Measurements from ENCODE around the gene BHMT. TPM values are rescaled to one million over a fixed set of nuclear protein-coding genes. Genes with fewer than 3 reads are reported as not detected.
"Not testable (repeated sequence)": the region's sequence is repeated elsewhere in the genome, so short reads cannot be mapped to it uniquely, and the experiment has no call there.

BHMT gene
- total RNA-seq, 1 experiment from 2014 or later: not detected

- BruUV-seq (replicated peaks): no TSS peak
- Histone ChIP-seq H4K20me1 (ENCODE audit: insufficient read depth) (no peaks in the 10 kb centered on the region), H3K36me3 (ENCODE audit: low read depth) (no peaks in the 10 kb centered on the region), H3K4me2 (no peak overlapping the region), H3K4me1 (replicated peaks; ENCODE audit: insufficient read depth) (peaks cover 6% of the 10 kb centered on the region), H3F3A (ENCODE audit: insufficient read depth, low read depth) (peaks cover 7% of the 10 kb centered on the region; the same call in 1 of the 2 replicates), H3K27ac (no peak overlapping the region), H3K9me2 (ENCODE audit: insufficient read depth) (no peaks in the 10 kb centered on the region), H3K9me3 (ENCODE audit: insufficient read depth, low read depth) (no peaks in the 10 kb centered on the region), H3K79me2 (ENCODE audit: low read depth) (no peaks in the 10 kb centered on the region), H3K27me3 (ENCODE audit: insufficient read depth, low read depth) (no peaks in the 10 kb centered on the region), H3K4me3 (no peak overlapping the region), H2AFZ (no peak overlapping the region)
- POLR2A ChIA-PET (ENCODE audit: unreplicated experiment): no interaction called here
- TF ChIP-seq CTCF (conservative IDR thresholded peaks at IDR 0.05) (no peak), EZH2 (IDR thresholded peaks at IDR 0.05; ENCODE audit: low read depth) (no peak)
- CTCF ChIA-PET: no interaction called here
- DNase-seq: no peak
- intact Hi-C loops (cut with micrococcal nuclease; ENCODE audit: unreplicated experiment): no loop called here
These were observed 37.8 kb downstream of the BHMT start for GRCh38 chr5:79149433-79149832.

- no peaks in the 10 kb centered on the region for H3K79me2 ChIP-seq (ENCODE audit: low read depth)
- no TSS peak for BruUV-seq (replicated peaks)
- H3K9me2 ChIP-seq (ENCODE audit: insufficient read depth): no peaks in the 10 kb centered on the region
- no peak overlapping the region for H3K27ac ChIP-seq
- peaks cover 4% of the 10 kb centered on the region; the same call in 1 of the 2 replicates for H3F3A ChIP-seq (ENCODE audit: insufficient read depth, low read depth)
- TF ChIP-seq CTCF (conservative IDR thresholded peaks at IDR 0.05): no peak
- TF ChIP-seq EZH2 (IDR thresholded peaks at IDR 0.05; ENCODE audit: low read depth): no peak
- no peaks in the 10 kb centered on the region for H3K36me3 ChIP-seq (ENCODE audit: low read depth)
- ChIA-PET CTCF (no interaction called here), POLR2A (ENCODE audit: unreplicated experiment) (interaction anchor here (0.6 kb wide), 1 partner anchor 143 kb away, joined by 6 read pairs; no protein-coding TSS in a partner anchor)
- no peak overlapping the region for H3K4me3 ChIP-seq
- H3K4me2 ChIP-seq: no peak overlapping the region
- no peak for DNase-seq
- intact Hi-C loops (cut with micrococcal nuclease; ENCODE audit: unreplicated experiment): no loop called here
- no peaks in the 10 kb centered on the region for H3K27me3 ChIP-seq (ENCODE audit: insufficient read depth, low read depth)
- H4K20me1 ChIP-seq (ENCODE audit: insufficient read depth): no peaks in the 10 kb centered on the region
- H3K9me3 ChIP-seq (ENCODE audit: insufficient read depth, low read depth): no peaks in the 10 kb centered on the region
- H2AFZ ChIP-seq: no peak overlapping the region
- no peaks in the 10 kb centered on the region for H3K4me1 ChIP-seq (replicated peaks; ENCODE audit: insufficient read depth)
These were observed 40.5 kb downstream of the BHMT start for GRCh38 chr5:79151942-79152671.

GRCh38 chr5:79157305-79157704 lies 45.7 kb downstream of the BHMT start:
- no peak for DNase-seq
- H3K27ac ChIP-seq: no peak overlapping the region
- no peaks in the 10 kb centered on the region for H3K9me3 ChIP-seq (ENCODE audit: insufficient read depth, low read depth)
- H3K27me3 ChIP-seq (ENCODE audit: insufficient read depth, low read depth): no peaks in the 10 kb centered on the region
- no peaks in the 10 kb centered on the region for H3K9me2 ChIP-seq (ENCODE audit: insufficient read depth)
- no peak overlapping the region for H3K4me3 ChIP-seq
- POLR2A ChIA-PET (ENCODE audit: unreplicated experiment): no interaction called here
- BruUV-seq (replicated peaks): no TSS peak
- H3K36me3 ChIP-seq (ENCODE audit: low read depth): no peaks in the 10 kb centered on the region
- peaks cover 4% of the 10 kb centered on the region; the same call in 1 of the 2 replicates for H3F3A ChIP-seq (ENCODE audit: insufficient read depth, low read depth)
- no peak overlapping the region for H3K4me2 ChIP-seq
- H2AFZ ChIP-seq: no peak overlapping the region
- H4K20me1 ChIP-seq (ENCODE audit: insufficient read depth): no peaks in the 10 kb centered on the region
- no peaks in the 10 kb centered on the region for H3K4me1 ChIP-seq (replicated peaks; ENCODE audit: insufficient read depth)
- CTCF ChIA-PET: interaction anchor here (0.6 to 0.7 kb wide), 2 partner anchors 71 to 80 kb away, joined by 3 read pairs; no protein-coding TSS in a partner anchor
- intact Hi-C loops (cut with micrococcal nuclease; ENCODE audit: unreplicated experiment): no loop called here
- TF ChIP-seq EZH2 (IDR thresholded peaks at IDR 0.05; ENCODE audit: low read depth) (no peak), CTCF (conservative IDR thresholded peaks at IDR 0.05) (no peak)
- H3K79me2 ChIP-seq (ENCODE audit: low read depth): no peaks in the 10 kb centered on the region

- DNase-seq; H3K4me3 ChIP-seq; CTCF ChIA-PET; H3K4me2 ChIP-seq; H4K20me1 ChIP-seq (ENCODE audit: insufficient read depth); H3K36me3 ChIP-seq (ENCODE audit: low read depth); H2AFZ ChIP-seq; H3K9me2 ChIP-seq (ENCODE audit: insufficient read depth); BruUV-seq (replicated peaks); H3K27ac ChIP-seq; POLR2A ChIA-PET (ENCODE audit: unreplicated experiment); intact Hi-C loops (cut with micrococcal nuclease; ENCODE audit: unreplicated experiment); H3K79me2 ChIP-seq (ENCODE audit: low read depth); H3K27me3 ChIP-seq (ENCODE audit: insufficient read depth, low read depth); H3F3A ChIP-seq (ENCODE audit: insufficient read depth, low read depth); H3K4me1 ChIP-seq (replicated peaks; ENCODE audit: insufficient read depth); H3K9me3 ChIP-seq (ENCODE audit: insufficient read depth, low read depth): not testable (repeated sequence)
These were observed 50.0 kb downstream of the BHMT start for GRCh38 chr5:79161647-79162046.
